NCI-H187 (cell line): Measurements from ENCODE around the gene CCT5.

Source experiments
- DNase-seq, 2 experiments: peaks; one replicate each; lab custom pipeline; 2025; lab: John Stamatoyannopoulos, UW

CCT5 gene

GRCh38 chr5:10249948-10250805 is at the start of gene CCT5:
CCT5 (plus strand) TSS chr5:10250280; CDS start chr5:10250341, 61 bp downstream.
- DNase-seq = peak; percentile 92 to 98

GRCh38 chr5:10201223-10201868 is 48.7 kb upstream of the CCT5 start:
- no peak for DNase-seq

GRCh38 chr5:10202089-10202910 is 47.8 kb upstream of the CCT5 start:
- no peak for DNase-seq

- no peak for DNase-seq
Observed at GRCh38 chr5:10209004-10209403, 41.1 kb upstream of the CCT5 start.

GRCh38 chr5:10213316-10213715 is 36.8 kb upstream of the CCT5 start:
- peak; percentile 21 to 46 for DNase-seq

- no peak for DNase-seq
Observed at GRCh38 chr5:10214041-10214440, 36.0 kb upstream of the CCT5 start.

- no peak for DNase-seq
Observed at GRCh38 chr5:10215366-10215765, 34.7 kb upstream of the CCT5 start.

GRCh38 chr5:10216107-10216506 is 34.0 kb upstream of the CCT5 start:
- DNase-seq = no peak

- DNase-seq = no peak
Observed at GRCh38 chr5:10218658-10219057, 31.4 kb upstream of the CCT5 start.

- DNase-seq = no peak
Observed at GRCh38 chr5:10219068-10219467, 31.0 kb upstream of the CCT5 start.

GRCh38 chr5:10220248-10220647 is 29.8 kb upstream of the CCT5 start:
- DNase-seq = no peak

GRCh38 chr5:10222326-10222725 is 27.8 kb upstream of the CCT5 start:
- no peak for DNase-seq

- DNase-seq = no peak
Observed at GRCh38 chr5:10227379-10227778, 22.7 kb upstream of the CCT5 start.

- no peak for DNase-seq
Observed at GRCh38 chr5:10228288-10228687, 21.8 kb upstream of the CCT5 start.

GRCh38 chr5:10229306-10230048 is 20.6 kb upstream of the CCT5 start:
- DNase-seq = no peak

GRCh38 chr5:10232386-10232785 is 17.7 kb upstream of the CCT5 start:
- DNase-seq = no peak

- no peak for DNase-seq
Observed at GRCh38 chr5:10233011-10233410, 17.1 kb upstream of the CCT5 start.

GRCh38 chr5:10233505-10233904 is 16.6 kb upstream of the CCT5 start:
- DNase-seq = peak in 1 of 2 experiments; percentile 46

- DNase-seq = no peak
Observed at GRCh38 chr5:10235350-10235749, 14.7 kb upstream of the CCT5 start.

- DNase-seq = no peak
Observed at GRCh38 chr5:10243660-10244240, 6.3 kb upstream of the CCT5 start.

GRCh38 chr5:10244342-10244944 is 5.6 kb upstream of the CCT5 start:
- DNase-seq = no peak
